Natural killer cell treated with Interleukin-12 subunit alpha and Interleukin-12 subunit beta and Interleukin-15 and Interleukin-18, amount 100 ng/mL, for 72 hours (primary cell): Measurements from ENCODE around the gene DGCR6. TPM values are rescaled to one million over a fixed set of nuclear protein-coding genes. Genes with fewer than 3 reads are reported as not detected.
"Not testable (repeated sequence)": the region's sequence is repeated elsewhere in the genome, so short reads cannot be mapped to it uniquely, and the experiment has no call there.

Experiments
- ATAC-seq, 2 donors: fragments of 150-1000 bp; cut with Tn5 transposase in 1 of 2; sonication (Bioruptor Pico), chemical (Tn5 transposase) in 1 of 2; 2 replicates each; pipeline ENCODE4 v1.10.0; 2021
- DNase-seq: peaks from one replicate; pipeline ENCODE4 v3.0.0; 2022; ENCODE audit warnings: low spot score
- H3K27ac Mint-ChIP-seq, 2 donors: 1 replicate in 1 of 2; 2 replicates in 1 of 2; pipeline ENCODE4 v1.8.0; 2022; ENCODE audit warnings: mixed read lengths in 2 of 2, mild to moderate bottlenecking in 1 of 2, moderate library complexity in 1 of 2
- H3K27me3 Mint-ChIP-seq, 2 donors: 1 replicate in 1 of 2; 2 replicates in 1 of 2; pipeline ENCODE4 v1.8.0; 2022; ENCODE audit warnings: mixed read lengths in 2 of 2
- H3K36me3 Mint-ChIP-seq: one replicate; pipeline ENCODE4 v1.8.0; 2022; ENCODE audit warnings: mixed read lengths
- H3K4me1 Mint-ChIP-seq, 2 donors: 1 replicate in 1 of 2; 2 replicates in 1 of 2; pipeline ENCODE4 v1.8.0; 2022; ENCODE audit warnings: low read depth in 2 of 2, mixed read lengths in 2 of 2, mild to moderate bottlenecking in 1 of 2
- H3K4me3 Mint-ChIP-seq: one replicate; pipeline ENCODE4 v1.8.0; 2022; ENCODE audit warnings: mixed read lengths
- H3K9me3 Mint-ChIP-seq: 2 replicates; pipeline ENCODE4 v1.8.0; 2022; ENCODE audit warnings: mixed read lengths
- total RNA-seq, 2 donors: library from RNA; stranded (reverse); gene quantifications; one replicate each; pipeline ENCODE4 v1.2.3, GENCODE V29; 2022

Gene DGCR6
- total RNA-seq, 2 donors from 2014 or later: 1.1 to 1.9 TPM

DNA sequence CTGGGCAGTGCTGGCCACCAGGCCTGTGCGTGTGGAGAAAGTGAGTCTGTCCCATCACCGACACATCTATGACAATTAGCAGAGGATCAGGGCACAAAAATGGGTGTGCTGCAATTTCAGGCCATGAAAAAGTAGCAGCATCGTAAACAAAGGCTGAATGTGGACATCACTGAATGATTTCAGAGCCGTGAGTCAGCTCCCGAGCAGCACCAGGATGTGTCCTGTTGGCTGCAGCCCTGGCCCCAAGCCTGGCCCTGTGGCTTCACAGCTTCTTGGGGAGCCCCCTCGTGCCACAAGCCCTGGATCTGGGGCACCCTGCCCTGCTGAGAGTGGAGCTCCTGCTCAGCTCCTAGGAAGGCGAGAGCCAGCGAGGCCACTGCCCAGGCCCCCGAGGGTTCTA is 9.4 kb downstream of the DGCR6 start:
- not testable (repeated sequence) for DNase-seq, H3K27me3 Mint-ChIP-seq, H3K9me3 Mint-ChIP-seq, ATAC-seq, H3K27ac Mint-ChIP-seq, H3K4me1 Mint-ChIP-seq, H3K36me3 Mint-ChIP-seq, H3K4me3 Mint-ChIP-seq

DNA sequence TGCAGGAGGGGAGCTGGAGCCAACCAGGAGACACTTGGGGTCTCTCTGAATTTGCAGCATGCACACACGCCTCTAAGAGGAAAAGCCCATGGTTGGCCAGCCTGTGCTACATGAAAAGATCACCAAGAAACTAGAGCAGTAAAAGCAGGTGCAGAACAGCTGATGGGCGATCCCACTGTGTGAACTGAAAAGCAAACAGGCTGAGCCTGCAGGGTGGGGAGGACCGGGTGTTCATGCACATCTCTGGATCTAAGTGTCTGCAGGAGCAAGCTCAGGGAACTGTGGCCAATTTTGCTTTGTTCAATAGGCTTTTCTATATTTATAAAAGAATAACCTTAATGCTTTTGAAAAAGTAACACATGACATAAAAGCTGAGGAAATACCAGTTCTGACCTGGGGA is 11.7 kb downstream of the DGCR6 start:
- DNase-seq, H3K4me1 Mint-ChIP-seq, H3K27ac Mint-ChIP-seq, H3K36me3 Mint-ChIP-seq, H3K27me3 Mint-ChIP-seq, ATAC-seq, H3K4me3 Mint-ChIP-seq, H3K9me3 Mint-ChIP-seq: not testable (repeated sequence)

DNA sequence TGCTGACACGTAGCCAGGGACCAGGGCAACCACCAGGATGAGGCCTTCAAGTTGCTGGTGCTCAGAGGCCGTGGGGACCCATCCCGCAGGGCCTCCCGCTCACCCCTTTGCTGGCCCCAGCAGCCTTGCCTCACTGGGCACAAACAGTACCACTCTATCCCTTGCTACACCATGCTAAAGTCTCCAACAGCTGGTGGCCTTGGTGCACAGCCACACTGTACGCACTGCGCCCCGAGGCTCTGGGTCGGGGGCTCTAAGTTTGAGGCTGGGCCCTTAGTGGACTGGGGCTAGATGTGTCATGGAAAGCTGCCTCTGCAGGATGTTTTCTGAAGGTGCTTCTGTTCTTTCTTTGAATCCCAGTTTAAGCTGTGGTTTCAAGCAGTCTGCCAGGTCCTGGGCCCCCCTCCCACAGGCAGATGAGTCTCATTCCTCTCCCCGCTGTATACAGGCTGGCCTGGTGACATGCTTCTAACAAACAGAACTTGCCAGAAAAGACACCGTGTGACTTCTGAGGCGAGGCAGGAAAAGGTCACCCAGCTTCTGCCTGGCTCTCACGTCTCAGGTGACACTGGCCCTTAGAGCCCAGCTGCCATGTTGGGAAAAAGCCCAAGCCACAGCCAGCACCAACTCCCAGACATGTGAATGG is 14.3 kb downstream of the DGCR6 start:
- not testable (repeated sequence) for H3K27ac Mint-ChIP-seq, H3K4me1 Mint-ChIP-seq, H3K36me3 Mint-ChIP-seq, H3K4me3 Mint-ChIP-seq, H3K9me3 Mint-ChIP-seq, H3K27me3 Mint-ChIP-seq, DNase-seq, ATAC-seq

DNA sequence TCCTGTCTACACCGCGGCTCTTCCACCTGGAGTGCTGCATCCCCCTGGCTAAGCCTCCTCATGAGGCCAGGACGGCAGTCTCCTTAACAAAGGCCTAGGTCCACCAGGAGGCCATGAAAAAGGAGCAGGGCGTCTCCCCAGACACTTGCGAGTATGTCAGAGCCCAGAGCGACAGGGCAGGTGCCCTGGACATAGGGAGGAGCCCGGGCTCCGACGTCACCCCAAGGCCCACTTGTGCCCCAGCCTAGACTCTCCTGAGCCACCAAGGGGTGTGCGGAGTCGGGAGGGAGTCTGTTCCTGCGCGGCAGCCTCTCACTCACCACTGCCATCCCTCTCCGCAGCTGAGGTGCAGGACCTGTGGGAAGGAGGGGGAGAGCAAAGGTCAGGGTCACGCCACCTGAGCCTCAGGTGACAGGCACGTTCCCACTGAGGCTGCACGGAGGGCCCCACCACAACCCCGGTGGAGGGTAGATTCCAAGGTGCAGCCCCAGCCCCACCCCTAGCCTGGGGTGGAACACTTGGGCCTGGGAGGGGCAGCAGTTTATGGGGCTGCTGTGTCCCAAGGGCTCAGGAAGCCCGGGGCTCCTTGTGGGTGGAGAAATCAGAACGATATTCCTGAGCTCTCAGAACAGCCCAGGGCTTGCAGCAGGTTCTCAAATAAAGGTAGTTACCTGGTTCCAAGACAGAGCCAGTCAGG is 19.4 kb downstream of the DGCR6 start:
- ATAC-seq (no peak), DNase-seq (no peak)
- no peaks in the 10 kb centered on the region for H3K4me1 Mint-ChIP-seq
- H3K36me3 Mint-ChIP-seq: no peaks in the 10 kb centered on the region
- H3K27me3 Mint-ChIP-seq: no peaks in the 10 kb centered on the region
- H3K27ac Mint-ChIP-seq: no peak overlapping the region
- H3K4me3 Mint-ChIP-seq: no peak overlapping the region
- H3K9me3 Mint-ChIP-seq: no peaks in the 10 kb centered on the region

DNA sequence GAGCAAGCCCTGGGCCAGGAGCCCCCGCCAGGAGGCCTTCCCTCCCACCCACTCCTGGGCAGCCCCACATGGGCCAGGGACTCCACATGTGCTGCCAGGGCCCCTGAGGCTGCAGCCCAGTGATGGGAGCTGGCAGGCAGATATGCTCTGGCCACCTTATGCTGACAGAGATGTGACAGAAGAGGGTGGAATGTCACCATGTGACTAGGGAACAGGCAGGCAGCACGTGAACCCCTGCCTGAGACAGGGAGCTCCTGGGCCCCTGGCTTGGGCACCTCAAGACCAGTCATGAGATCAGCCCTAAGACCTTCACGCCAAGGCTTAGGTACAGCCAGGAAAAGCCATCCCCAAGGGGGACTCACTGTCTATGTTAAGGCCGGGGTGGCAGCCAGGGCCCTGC is 20.9 kb downstream of the DGCR6 start:
- H3K36me3 Mint-ChIP-seq: no peaks in the 10 kb centered on the region
- H3K27me3 Mint-ChIP-seq: no peaks in the 10 kb centered on the region
- no peak overlapping the region for H3K27ac Mint-ChIP-seq
- no peaks in the 10 kb centered on the region for H3K9me3 Mint-ChIP-seq
- no peak overlapping the region for H3K4me3 Mint-ChIP-seq
- no peak for DNase-seq
- H3K4me1 Mint-ChIP-seq: no peaks in the 10 kb centered on the region
- ATAC-seq: no peak

DNA sequence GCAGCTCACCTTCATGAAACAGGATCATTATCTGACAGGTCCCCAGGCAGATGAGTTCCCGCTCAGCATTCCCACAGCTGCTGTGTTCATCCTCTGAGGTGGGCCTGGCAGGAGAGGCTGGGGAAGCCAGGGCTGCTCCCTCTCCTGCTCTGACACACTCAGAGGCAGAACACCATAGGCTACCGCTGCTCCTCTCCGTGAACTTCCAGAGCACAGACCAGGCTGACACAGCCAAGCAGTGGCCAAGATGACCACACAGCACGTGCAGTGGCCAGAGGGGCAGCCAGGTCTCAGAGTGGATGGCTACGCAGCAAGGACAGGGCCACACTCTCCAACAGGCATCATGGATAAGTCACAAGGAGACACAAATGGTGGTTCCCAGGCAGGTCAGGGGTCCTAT is 21.5 kb downstream of the DGCR6 start:
- no peak for ATAC-seq

DNA sequence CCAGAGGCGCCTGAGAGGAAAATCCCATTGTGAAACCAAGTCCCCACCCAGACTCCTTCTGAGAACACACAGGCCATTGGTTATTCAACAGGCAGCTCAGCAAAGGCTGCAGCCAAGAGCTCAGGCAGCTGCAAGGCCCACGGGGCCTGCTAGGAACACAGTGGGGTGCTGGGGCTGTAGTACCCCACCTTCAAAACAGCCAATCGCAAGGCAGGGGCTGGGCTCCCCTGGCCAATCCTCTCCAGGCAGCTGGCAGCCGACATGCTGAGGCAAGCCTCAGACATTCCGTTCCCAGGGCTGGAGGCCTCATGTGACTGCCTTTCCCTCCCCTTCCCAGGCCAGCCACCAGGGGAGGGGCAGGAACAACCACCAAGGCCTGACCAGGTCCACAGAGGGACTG is 23.3 kb downstream of the DGCR6 start:
- no peak for DNase-seq
- Mint-ChIP-seq H3K36me3 (no peaks in the 10 kb centered on the region), H3K27me3 (no peaks in the 10 kb centered on the region), H3K9me3 (no peaks in the 10 kb centered on the region), H3K4me3 (no peak overlapping the region), H3K27ac (no peak overlapping the region), H3K4me1 (no peaks in the 10 kb centered on the region)
- no peak for ATAC-seq

More for the DNA sequence above, 21.5 kb downstream of the DGCR6 start:
- DNase-seq: no peak
- H3K27ac Mint-ChIP-seq: no peak overlapping the region
- no peaks in the 10 kb centered on the region for H3K9me3 Mint-ChIP-seq
- no peak overlapping the region for H3K4me3 Mint-ChIP-seq
- no peaks in the 10 kb centered on the region for H3K36me3 Mint-ChIP-seq
- H3K27me3 Mint-ChIP-seq: no peaks in the 10 kb centered on the region
- H3K4me1 Mint-ChIP-seq: no peaks in the 10 kb centered on the region

DNA sequence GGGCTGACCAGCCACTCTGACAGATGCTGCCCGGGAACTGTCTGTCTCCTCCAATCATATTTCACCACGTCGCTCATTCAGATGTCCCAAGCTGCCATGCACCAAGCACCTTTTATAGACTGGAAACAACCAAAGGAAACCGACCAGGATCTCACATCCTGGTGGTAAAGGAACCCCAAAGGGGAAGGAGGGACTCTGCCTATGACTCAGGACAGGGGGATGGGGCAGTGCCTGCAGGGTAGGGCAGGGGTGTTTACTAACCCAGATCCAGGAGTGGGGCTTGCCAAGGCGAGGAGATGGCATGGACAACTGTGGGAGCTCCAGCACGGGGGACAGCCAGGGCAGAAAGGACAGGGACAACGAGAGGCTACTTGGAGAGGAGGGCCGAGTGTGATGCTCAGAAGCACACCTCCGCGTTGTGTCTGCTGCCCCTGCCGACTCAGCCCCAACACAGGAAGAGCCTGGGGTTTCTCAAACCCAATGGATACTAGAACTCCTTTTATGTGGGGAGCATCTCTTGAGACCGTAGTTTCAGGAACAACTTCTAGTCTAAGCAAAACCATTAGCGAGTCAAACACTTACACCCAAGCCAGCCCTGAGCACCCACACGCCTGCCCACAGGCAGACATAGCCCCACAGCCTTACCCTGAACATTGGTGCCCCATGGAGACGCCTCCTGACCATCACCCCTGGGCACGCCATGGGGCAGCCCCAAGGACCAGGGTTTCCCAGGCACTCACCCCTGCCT is 26.0 kb downstream of the DGCR6 start:
- no peak for ATAC-seq
- Mint-ChIP-seq H3K4me3 (no peak overlapping the region), H3K27ac (no peak overlapping the region), H3K4me1 (no peaks in the 10 kb centered on the region), H3K36me3 (no peaks in the 10 kb centered on the region), H3K27me3 (no peaks in the 10 kb centered on the region), H3K9me3 (no peaks in the 10 kb centered on the region)
- no peak for DNase-seq

DNA sequence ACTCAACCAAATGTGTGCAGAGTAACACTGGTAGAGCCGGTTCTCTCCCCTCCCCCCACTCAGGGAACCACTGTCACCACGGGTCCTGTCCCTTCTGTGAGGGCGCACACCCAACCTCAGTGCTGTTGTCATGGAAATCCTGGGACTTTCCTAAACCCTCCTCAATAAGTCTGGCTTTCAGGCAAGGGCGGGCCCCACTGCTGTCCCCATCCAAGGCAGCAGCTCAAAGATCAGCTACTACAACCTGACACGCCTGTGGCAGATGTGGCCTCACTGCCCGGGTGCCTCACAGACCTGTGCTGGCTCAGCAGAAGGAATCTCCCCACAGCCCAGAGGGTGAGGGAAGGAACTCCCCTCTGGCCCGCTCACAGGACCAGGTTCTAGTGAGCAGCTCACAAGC is 27.8 kb downstream of the DGCR6 start:
- DNase-seq: no peak
- ATAC-seq: no peak
- no peaks in the 10 kb centered on the region for H3K4me1 Mint-ChIP-seq
- H3K27ac Mint-ChIP-seq: no peak overlapping the region
- H3K9me3 Mint-ChIP-seq: no peaks in the 10 kb centered on the region
- no peaks in the 10 kb centered on the region for H3K27me3 Mint-ChIP-seq
- H3K36me3 Mint-ChIP-seq: no peaks in the 10 kb centered on the region
- no peak overlapping the region for H3K4me3 Mint-ChIP-seq

DNA sequence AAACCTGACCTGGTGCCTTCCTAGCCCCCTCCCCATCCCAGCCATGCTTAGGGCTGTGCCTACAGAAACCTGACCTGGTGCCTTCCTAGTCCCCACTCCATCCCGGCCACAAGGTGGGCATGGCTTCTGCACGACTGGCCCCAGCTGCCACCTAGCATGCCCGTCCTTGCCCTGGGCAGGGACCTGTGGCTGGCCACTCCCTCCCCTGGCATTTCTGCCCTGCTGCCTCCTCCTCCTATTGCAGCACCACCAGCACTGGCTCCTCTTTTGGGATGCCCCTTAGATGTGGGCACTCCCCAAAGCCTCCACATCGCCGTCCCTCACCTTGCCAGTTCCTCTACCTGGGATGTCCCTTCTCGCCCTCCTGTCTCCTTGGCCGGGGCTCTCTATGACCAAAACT is 28.6 kb downstream of the DGCR6 start:
- H3K27me3 Mint-ChIP-seq, H3K4me3 Mint-ChIP-seq, H3K4me1 Mint-ChIP-seq, DNase-seq, ATAC-seq, H3K36me3 Mint-ChIP-seq, H3K9me3 Mint-ChIP-seq, H3K27ac Mint-ChIP-seq: not testable (repeated sequence)

DNA sequence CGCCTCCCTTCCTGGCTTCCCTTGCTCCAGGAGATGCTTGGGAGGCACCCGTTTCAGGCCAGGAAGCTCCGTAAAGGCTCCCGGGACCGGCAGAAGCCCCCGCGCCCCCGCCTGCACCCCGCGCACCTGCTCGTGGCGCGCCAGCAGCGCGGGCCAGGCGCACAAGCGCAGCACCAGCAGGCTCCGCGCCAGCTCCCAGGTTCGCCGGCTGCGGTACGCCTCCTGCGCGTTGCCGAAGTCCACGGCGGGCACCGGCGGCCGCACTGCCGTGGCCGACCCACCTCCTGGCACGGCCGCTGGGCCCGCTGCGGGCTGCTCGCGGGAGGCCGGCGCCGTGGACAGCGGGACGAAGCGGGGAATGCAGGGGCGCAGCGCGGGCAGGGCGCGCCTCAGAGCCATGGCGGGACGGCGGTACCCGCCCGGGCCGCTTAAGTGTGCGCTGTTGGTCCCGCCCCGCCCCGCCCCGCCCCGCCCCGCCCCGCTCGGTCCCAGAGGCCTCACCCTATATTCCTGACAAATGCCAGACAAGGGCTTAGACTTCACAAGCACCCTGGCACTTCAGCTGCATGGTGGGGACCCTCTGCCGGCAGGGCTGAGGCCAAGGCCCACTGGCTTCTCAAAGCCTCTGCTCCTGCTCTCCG is 29.9 kb downstream of the DGCR6 start, which contains the start of gene PRODH:
Gene PRODH, minus strand, starts transcription at position 405 of the 641 bp plus-strand sequence. Its CDS starts 6 bp downstream, at position 399.
- H3K9me3 Mint-ChIP-seq: no peaks in the 10 kb centered on the region
- no peaks in the 10 kb centered on the region for H3K27me3 Mint-ChIP-seq
- ATAC-seq (no peak), DNase-seq (no peak)
- H3K4me3 Mint-ChIP-seq: no peak within 1 kb of the TSS
- H3K36me3 Mint-ChIP-seq: no peaks in the 10 kb centered on the region
- no peaks in the 10 kb centered on the region for H3K4me1 Mint-ChIP-seq
- H3K27ac Mint-ChIP-seq: no peak within 1 kb of the TSS

DNA sequence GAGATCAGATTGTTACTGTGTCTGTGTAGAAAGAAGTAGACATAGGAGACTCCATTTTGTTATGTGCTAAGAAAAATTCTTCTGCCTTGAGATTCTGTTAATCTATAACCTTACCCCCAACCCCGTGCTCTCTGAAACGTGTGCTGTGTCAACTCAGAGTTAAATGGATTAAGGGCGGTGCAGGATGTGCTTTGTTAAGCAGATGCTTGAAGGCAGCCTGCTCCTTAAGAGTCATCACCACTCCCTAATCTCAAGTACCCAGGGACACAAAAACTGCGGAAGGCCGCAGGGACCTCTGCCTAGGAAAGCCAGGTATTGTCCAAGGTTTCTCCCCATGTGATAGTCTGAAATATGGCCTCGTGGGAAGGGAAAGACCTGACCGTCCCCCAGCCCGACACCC is 32.6 kb downstream of the DGCR6 start:
- not testable (repeated sequence) for H3K4me3 Mint-ChIP-seq, H3K4me1 Mint-ChIP-seq, H3K27ac Mint-ChIP-seq, H3K36me3 Mint-ChIP-seq, H3K27me3 Mint-ChIP-seq, ATAC-seq, H3K9me3 Mint-ChIP-seq, DNase-seq

DNA sequence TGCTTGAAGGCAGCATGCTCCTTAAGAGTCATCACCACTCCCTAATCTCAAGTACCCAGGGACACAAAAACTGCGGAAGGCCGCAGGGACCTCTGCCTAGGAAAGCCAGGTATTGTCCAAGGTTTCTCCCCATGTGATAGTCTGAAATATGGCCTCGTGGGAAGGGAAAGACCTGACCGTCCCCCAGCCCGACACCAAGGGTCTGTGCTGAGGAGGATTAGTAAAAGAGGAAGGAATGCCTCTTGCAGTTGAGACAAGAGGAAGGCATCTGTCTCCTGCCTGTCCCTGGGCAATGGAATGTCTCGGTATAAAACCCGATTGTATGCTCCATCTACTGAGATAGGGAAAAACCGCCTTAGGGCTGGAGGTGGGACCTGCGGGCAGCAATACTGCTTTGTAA is 41.0 kb downstream of the DGCR6 start:
- not testable (repeated sequence) for H3K4me3 Mint-ChIP-seq, H3K27ac Mint-ChIP-seq, H3K4me1 Mint-ChIP-seq, H3K9me3 Mint-ChIP-seq, H3K36me3 Mint-ChIP-seq, DNase-seq, ATAC-seq
- peaks cover 12% of the 10 kb centered on the region in 2 donors for H3K27me3 Mint-ChIP-seq

DNA sequence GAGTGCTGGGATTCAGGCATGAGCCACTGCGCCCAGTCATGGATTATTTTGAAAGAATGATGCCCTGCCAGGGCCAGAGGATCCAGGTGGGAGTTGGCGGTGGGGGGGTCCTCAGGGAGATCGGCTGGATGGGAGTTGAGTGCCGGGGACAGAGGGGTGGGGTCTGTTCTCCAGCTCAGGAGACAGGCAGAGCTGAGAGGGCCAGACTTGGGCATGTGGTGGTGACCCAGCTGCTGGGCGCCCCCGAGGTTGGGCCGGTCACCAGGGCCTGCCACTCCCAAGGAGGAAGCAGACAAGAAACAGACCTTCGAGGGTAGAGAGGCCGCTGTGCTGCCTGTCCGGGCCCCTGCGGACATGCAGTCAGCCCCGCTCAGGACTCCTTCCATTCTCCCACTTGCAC is 41.8 kb downstream of the DGCR6 start:
- no peak overlapping the region for H3K4me3 Mint-ChIP-seq
- no peak overlapping the region for H3K27ac Mint-ChIP-seq
- no peaks in the 10 kb centered on the region for H3K36me3 Mint-ChIP-seq
- no peaks in the 10 kb centered on the region for H3K9me3 Mint-ChIP-seq
- ATAC-seq: peak; percentile 24 to 36
- peaks cover 12% of the 10 kb centered on the region in 2 donors for H3K27me3 Mint-ChIP-seq
- DNase-seq: no peak
- no peaks in the 10 kb centered on the region for H3K4me1 Mint-ChIP-seq
